WTC11 (cell line): Measurements from ENCODE around the gene SIGMAR1.

Experiments
- CDX4 ChIP-seq: fragments of 250-450 bp; sonication (Bioruptor Pico); IDR thresholded peaks from 2 replicates; pipeline ENCODE4 v1.9.0; 2021; ENCODE audit warnings: moderate library complexity, mild to moderate bottlenecking, inconsistent platforms, borderline replicate concordance
- E2F1 ChIP-seq: sonication (generic); formaldehyde crosslinking; IDR thresholded peaks from 2 replicates; pipeline ENCODE4 v1.8.0; 2022; ENCODE audit warnings: mild to moderate bottlenecking, missing genetic modification reagents
- E2F4 ChIP-seq: sonication (generic); formaldehyde crosslinking; IDR thresholded peaks from 2 replicates; pipeline ENCODE4 v1.8.1; 2022; ENCODE audit warnings: low read depth, mild to moderate bottlenecking, moderate library complexity, missing genetic modification reagents, borderline replicate concordance
- E2F5 ChIP-seq: sonication (generic); formaldehyde crosslinking; IDR thresholded peaks from 2 replicates; pipeline ENCODE4 v1.8.1; 2022; ENCODE audit warnings: mild to moderate bottlenecking, moderate library complexity, missing genetic modification reagents
- EMX1 ChIP-seq: fragments of 250-450 bp; sonication (Bioruptor Pico); IDR thresholded peaks from 2 replicates; pipeline ENCODE4 v1.8.0; 2021; ENCODE audit warnings: mild to moderate bottlenecking
- ESRRA ChIP-seq: sonication (generic); formaldehyde crosslinking; IDR thresholded peaks from 2 replicates; pipeline ENCODE4 v1.8.1; 2022; ENCODE audit warnings: mild to moderate bottlenecking, missing genetic modification reagents, borderline replicate concordance
- NFE2L1 ChIP-seq: sonication (generic); formaldehyde crosslinking; IDR thresholded peaks from 2 replicates; pipeline ENCODE4 v1.8.1; 2023; ENCODE audit warnings: missing genetic modification reagents
- RORB ChIP-seq: fragments of 250-450 bp; sonication (Bioruptor Pico); IDR thresholded peaks from 2 replicates; pipeline ENCODE4 v1.9.0; 2021; ENCODE audit warnings: mild to moderate bottlenecking
- SP1 ChIP-seq: sonication (generic); formaldehyde crosslinking; conservative IDR thresholded peaks from 2 replicates; pipeline ENCODE4 v1.8.1; 2022; ENCODE audit warnings: missing genetic modification reagents
- TCF7 ChIP-seq: sonication (generic); formaldehyde crosslinking; IDR thresholded peaks from 2 replicates; pipeline ENCODE4 v1.8.0; 2022; ENCODE audit warnings: mild to moderate bottlenecking, low read depth, missing genetic modification reagents, moderate library complexity
- ZNF121 ChIP-seq: sonication (generic); formaldehyde crosslinking; IDR thresholded peaks from 2 replicates; pipeline ENCODE4 v1.8.0; 2023; ENCODE audit warnings: missing genetic modification reagents
- ZNF671 ChIP-seq: fragments of 250-450 bp; sonication (Bioruptor Pico); IDR thresholded peaks from 2 replicates; pipeline ENCODE4 v1.8.0; 2021; ENCODE audit warnings: mild to moderate bottlenecking
- TF ChIP-seq, protein P1 (sequence below): fragments of 200-600 bp; IDR thresholded peaks from 2 replicates; pipeline ENCODE4 v1.8.0; 2022; ENCODE audit warnings: antibody characterized with exemption
- TF ChIP-seq, protein P2 (sequence below): sonication (generic); formaldehyde crosslinking; IDR thresholded peaks from 2 replicates; pipeline ENCODE4 v1.8.1; 2022; ENCODE audit warnings: mild to moderate bottlenecking, missing genetic modification reagents, moderate library complexity, borderline replicate concordance

DNA sequence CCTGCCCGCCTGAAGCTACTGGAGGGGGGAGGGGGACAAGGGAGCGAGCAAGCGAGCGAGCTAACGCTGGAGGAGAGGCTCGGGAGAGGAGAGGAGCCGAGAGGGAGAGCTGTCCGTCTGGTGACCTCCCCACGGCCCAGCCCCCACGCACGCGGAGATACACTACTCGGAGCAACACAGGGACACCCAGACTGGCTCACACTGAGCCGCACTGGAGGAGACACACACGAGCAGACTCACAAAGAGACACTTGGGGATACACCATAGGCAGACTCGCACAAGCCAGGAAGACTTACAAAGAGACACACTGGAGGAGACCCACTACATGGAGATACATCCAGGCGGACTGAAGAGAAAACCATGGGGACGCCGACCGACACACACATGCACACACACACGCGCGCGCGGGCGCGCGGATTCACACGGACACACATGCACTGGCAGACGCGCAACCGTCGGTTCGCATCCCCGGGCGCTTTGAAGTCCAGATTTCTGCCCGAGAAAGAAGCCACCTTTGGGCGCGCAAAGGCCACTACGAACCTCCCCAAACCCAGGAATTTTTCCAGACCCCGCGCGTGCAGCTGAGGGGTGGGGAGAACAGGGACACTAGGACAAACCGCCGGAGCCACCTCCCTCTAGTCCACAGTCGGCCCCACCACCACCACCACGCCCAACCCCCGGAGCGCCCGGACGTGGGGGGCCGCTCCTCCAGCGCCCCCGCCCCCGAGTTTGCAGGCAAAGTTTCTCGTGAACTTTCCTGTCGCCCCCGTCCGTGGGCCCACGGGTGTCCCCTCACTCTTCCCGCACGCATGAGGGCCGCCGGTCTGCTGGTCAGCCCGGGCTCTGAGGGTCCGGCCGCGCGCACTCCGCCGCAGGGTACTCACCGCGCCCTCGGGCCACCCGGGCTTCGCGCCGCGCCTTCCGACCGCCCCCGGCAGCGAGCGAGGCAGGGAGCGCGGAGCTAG lies 48.6 kb downstream of the SIGMAR1 start:
- TF ChIP-seq CDX4 (no peak), SP1 (CRISPR knock-in tag) (no peak), ESRRA (CRISPR knock-in tag) (no peak), E2F4 (CRISPR knock-in tag) (no peak), E2F5 (CRISPR knock-in tag) (no peak), TCF7 (CRISPR knock-in tag) (no peak), E2F1 (CRISPR knock-in tag) (no peak), EMX1 (CRISPR knock-in tag) (no peak), NFE2L1 (CRISPR knock-in tag) (no peak), ZNF121 (CRISPR knock-in tag) (no peak), RORB (CRISPR knock-in tag) (no peak), ZNF671 (no peak)
- TF ChIP-seq, protein P1, sequence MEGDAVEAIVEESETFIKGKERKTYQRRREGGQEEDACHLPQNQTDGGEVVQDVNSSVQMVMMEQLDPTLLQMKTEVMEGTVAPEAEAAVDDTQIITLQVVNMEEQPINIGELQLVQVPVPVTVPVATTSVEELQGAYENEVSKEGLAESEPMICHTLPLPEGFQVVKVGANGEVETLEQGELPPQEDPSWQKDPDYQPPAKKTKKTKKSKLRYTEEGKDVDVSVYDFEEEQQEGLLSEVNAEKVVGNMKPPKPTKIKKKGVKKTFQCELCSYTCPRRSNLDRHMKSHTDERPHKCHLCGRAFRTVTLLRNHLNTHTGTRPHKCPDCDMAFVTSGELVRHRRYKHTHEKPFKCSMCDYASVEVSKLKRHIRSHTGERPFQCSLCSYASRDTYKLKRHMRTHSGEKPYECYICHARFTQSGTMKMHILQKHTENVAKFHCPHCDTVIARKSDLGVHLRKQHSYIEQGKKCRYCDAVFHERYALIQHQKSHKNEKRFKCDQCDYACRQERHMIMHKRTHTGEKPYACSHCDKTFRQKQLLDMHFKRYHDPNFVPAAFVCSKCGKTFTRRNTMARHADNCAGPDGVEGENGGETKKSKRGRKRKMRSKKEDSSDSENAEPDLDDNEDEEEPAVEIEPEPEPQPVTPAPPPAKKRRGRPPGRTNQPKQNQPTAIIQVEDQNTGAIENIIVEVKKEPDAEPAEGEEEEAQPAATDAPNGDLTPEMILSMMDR, result no peak
- TF ChIP-seq, protein P2, sequence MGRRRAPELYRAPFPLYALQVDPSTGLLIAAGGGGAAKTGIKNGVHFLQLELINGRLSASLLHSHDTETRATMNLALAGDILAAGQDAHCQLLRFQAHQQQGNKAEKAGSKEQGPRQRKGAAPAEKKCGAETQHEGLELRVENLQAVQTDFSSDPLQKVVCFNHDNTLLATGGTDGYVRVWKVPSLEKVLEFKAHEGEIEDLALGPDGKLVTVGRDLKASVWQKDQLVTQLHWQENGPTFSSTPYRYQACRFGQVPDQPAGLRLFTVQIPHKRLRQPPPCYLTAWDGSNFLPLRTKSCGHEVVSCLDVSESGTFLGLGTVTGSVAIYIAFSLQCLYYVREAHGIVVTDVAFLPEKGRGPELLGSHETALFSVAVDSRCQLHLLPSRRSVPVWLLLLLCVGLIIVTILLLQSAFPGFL (CRISPR knock-in tag), result no peak
